Adrenal gland (tissue), 12 donors: ENCODE data around the gene PGM1. TPM values are rescaled to one million over a fixed set of nuclear protein-coding genes. Genes with fewer than 3 reads are reported as not detected.

ENCODE experiments used
- DNase-seq, 7 donors: peaks; one replicate each; pipeline ENCODE4 v3.0.0-alpha.2; 2019 to 2020
- H3K27ac ChIP-seq, 5 donors: fragments of 200-600 bp; sonication (generic) in 4 of 5; 1 replicate in 3 of 5; 2 replicates in 2 of 5; pipeline versions ENCODE4 v1.5.1 to v1.8.0; 2016 to 2020; ENCODE audit warnings: mild to moderate bottlenecking in 1 of 5
- H3K27me3 ChIP-seq: fragments of 200-600 bp; 2 replicates; pipeline ENCODE4 v1.8.0; 2021
- H3K36me3 ChIP-seq, 2 donors: fragments of 200-600 bp; replicated peaks in 1 of 2; 1 replicate in 1 of 2; 2 replicates in 1 of 2; pipeline versions ENCODE4 v1.5.1 to v1.8.0; 2018 to 2022
- H3K4me1 ChIP-seq, 2 donors: fragments of 200-600 bp; replicated peaks in 1 of 2; 1 replicate in 1 of 2; 2 replicates in 1 of 2; pipeline versions ENCODE4 v1.5.1 to v1.8.0; 2018 to 2021
- H3K4me3 ChIP-seq, 4 donors: fragments of 200-600 bp; sonication (generic) in 3 of 4; one replicate each; pipeline ENCODE4 v1.5.1; 2016 to 2018
- H3K9me3 ChIP-seq, 3 donors: fragments of 200-600 bp; sonication (generic) in 1 of 3; replicated peaks in 1 of 3; 1 replicate in 2 of 3; 2 replicates in 1 of 3; pipeline versions ENCODE4 v1.5.1 to v1.8.0; 2016 to 2021
- CTCF ChIP-seq, 6 experiments: fragments of 450-650 bp in 4 of 6; fragments of 200-600 bp in 2 of 6; sonication (generic) in 1 of 6; IDR thresholded peaks; 1 replicate in 5 of 6; 2 replicates in 1 of 6; pipeline versions ENCODE4 v1.5.1 to v1.8.0; 2016 to 2021; ENCODE audit warnings: antibody characterized with exemption in 6 of 6, mild to moderate bottlenecking in 2 of 6, moderate library complexity in 1 of 6
- POLR2A ChIP-seq, 2 donors: fragments of 450-650 bp; IDR thresholded peaks; one replicate each; pipeline ENCODE4 v1.6.1; 2017; ENCODE audit warnings: antibody characterized with exemption in 2 of 2, mild to moderate bottlenecking in 2 of 2, moderate library complexity in 1 of 2
- WGBS, 4 donors: extraction: QIAGEN DNeasy Blood & Tissue Kit in 2 of 4; methylation state at CpG; one replicate each; pipeline versions ENCODE4 v1.1.5 to v1.1.7; 2013 to 2017; 5-methylcytosine and 5-hydroxymethylcytosine counted together
- intact Hi-C, 2 donors: fragments of 100-400 bp; cut with DNase I; formaldehyde crosslinking; loops; one replicate each; pipeline versions ENCODE4 v1.14.1 to v1.15.0; 2022 to 2023
- polyA plus RNA-seq, 3 donors: library from polyadenylated mRNA; stranded (reverse); fragments of 200-250 nt in 2 of 3; fragments of 350-450 nt in 1 of 3; fragmentation: Illumina TruSeq in 1 of 3; extraction: RNeasy Lipid Tissue Mini Kit (QIAGEN cat#74804) in 1 of 3; gene quantifications; one replicate each; pipeline ENCODE4 v1.2.3, GENCODE V29; 2013 to 2014
- total RNA-seq, 9 donors: library from RNA; depleted of rRNA in 4 of 9; stranded (reverse); fragments of >200 nt in 4 of 9; fragments of 120-200 nt in 1 of 9; fragmentation: NEBNext Ultra II Directional in 1 of 9; extraction: Animal tissue kit (Norgen Biotek cat#: 25700) in 1 of 9; gene quantifications; one replicate each; pipeline versions ENCODE4 v1.1.0 to v1.2.4, GENCODE V29; 2013 to 2023
- donor health status: healthy with polysubstance abuse.
- donor health status: Bipolar disorder and iron deficiency.
- donor health status: DM: yes; HTN: yes; CAD: no.
- donor health status: DM: no; HTN: no; CAD: no.
- donor health status: DM: no; HTN: no; CAD: no.
- donor health status: DM: yes; HTN: yes; CAD: no.

The PGM1 gene
- total and polyA plus RNA-seq, 12 donors: 11.9 to 156 (median 120) TPM

- TF ChIP-seq POLR2A (IDR thresholded peaks at IDR 0.05) (no peak), CTCF (IDR thresholded peaks at IDR 0.05) (no peak)
- H3K9me3 ChIP-seq: no peaks in the 10 kb centered on the region
- H3K4me3 ChIP-seq: no peak overlapping the region
- H3K27me3 ChIP-seq: no peaks in the 10 kb centered on the region
- H3K4me1 ChIP-seq: peaks cover 6 to 13% of the 10 kb centered on the region in 2 donors
- H3K36me3 ChIP-seq: no peaks in the 10 kb centered on the region
- DNase-seq: no peak
- intact Hi-C loops: no loop called here
- no peak overlapping the region for H3K27ac ChIP-seq
Measured at GRCh38 chr1:63612971-63613370, 19.8 kb downstream of the PGM1 start.

GRCh38 chr1:63615768-63616420 is 22.7 kb downstream of the PGM1 start:
- H3K4me1 ChIP-seq: peaks cover 6 to 9% of the 10 kb centered on the region in 2 donors
- intact Hi-C loops: no loop called here
- DNase-seq: peak; percentile 54 to 81 (median 71)
- H3K9me3 ChIP-seq: no peaks in the 10 kb centered on the region
- H3K4me3 ChIP-seq: no peak overlapping the region
- H3K27ac ChIP-seq: no peak overlapping the region
- H3K27me3 ChIP-seq: no peaks in the 10 kb centered on the region
- 23 to 37% (median 35%) methylated on average over 5 to 6 of the region's 6 CpGs for WGBS, 4 donors
- H3K36me3 ChIP-seq: no peaks in the 10 kb centered on the region
- TF ChIP-seq POLR2A (IDR thresholded peaks at IDR 0.05): no peak
- TF ChIP-seq CTCF (IDR thresholded peaks at IDR 0.05): peak; percentile 75 to 86 (median 79)

GRCh38 chr1:63617450-63617849 is 24.2 kb downstream of the PGM1 start:
- TF ChIP-seq CTCF (IDR thresholded peaks at IDR 0.05) (no peak), POLR2A (IDR thresholded peaks at IDR 0.05) (no peak)
- Histone ChIP-seq H3K27me3 (no peaks in the 10 kb centered on the region), H3K4me3 (no peak overlapping the region), H3K4me1 (peaks cover 6 to 14% of the 10 kb centered on the region in 2 donors), H3K9me3 (no peaks in the 10 kb centered on the region), H3K36me3 (no peaks in the 10 kb centered on the region), H3K27ac (no peak overlapping the region)
- no peak for DNase-seq
- WGBS, 4 donors: 83 to 95% (median 88%) methylated on average over 5 to 6 of the region's 6 CpGs
- intact Hi-C loops: no loop called here

GRCh38 chr1:63618011-63618410 is 24.8 kb downstream of the PGM1 start:
- no peaks in the 10 kb centered on the region for H3K9me3 ChIP-seq
- no peak overlapping the region for H3K27ac ChIP-seq
- DNase-seq: no peak
- H3K4me1 ChIP-seq: peaks cover 6 to 14% of the 10 kb centered on the region in 2 donors
- intact Hi-C loops: no loop called here
- H3K27me3 ChIP-seq: no peaks in the 10 kb centered on the region
- no peak overlapping the region for H3K4me3 ChIP-seq
- TF ChIP-seq CTCF (IDR thresholded peaks at IDR 0.05) (no peak), POLR2A (IDR thresholded peaks at IDR 0.05) (no peak)
- no peaks in the 10 kb centered on the region for H3K36me3 ChIP-seq
